HCT116 (cell line): ENCODE results near the gene ISM1. TPM values are rescaled to one million over a fixed set of nuclear protein-coding genes. Genes with fewer than 3 reads are reported as not detected.

Experiments
- ATAC-seq: fragments of 200-7000 bp; cut with Tn5 transposase; 2 replicates; pipeline ENCODE4 v1.9.1; 2020; ENCODE audit warnings: mild to moderate bottlenecking, moderate library complexity
- BruUV-seq: library from RNA; stranded (reverse); fragments of 400-500 nt; replicated peaks from 2 replicates; lab custom pipeline; 2021; lab: Mats Ljungman, UMichigan
- CTCF ChIA-PET: fragments of 300-600 bp; sonication (Branson Sonifier 250); formaldehyde crosslinking; loops from one replicate; lab custom pipeline; 2021; ENCODE audit warnings: antibody characterized with exemption; lab: Charles Lee
- POLR2A ChIA-PET: fragments of 300-600, 350-600 bp; sonication (Branson Sonifier 250); formaldehyde crosslinking; loops from one replicate; lab custom pipeline; 2021; ENCODE audit warnings: antibody characterized with exemption; lab: Charles Lee
- RAD21 ChIA-PET, 2 experiments: fragments of 300-600 bp; sonication (Branson Sonifier 250); formaldehyde crosslinking; loops; one replicate each; lab custom pipeline; 2023; ENCODE audit warnings: low total read pairs in 2 of 2; ENCODE audit not compliant: uncharacterized antibody in 2 of 2, unreplicated experiment in 2 of 2, low non-redundant PET in 1 of 2; lab: Charles Lee
- DNase-seq: peaks from one replicate; pipeline ENCODE4 v3.0.0-alpha.2; 2010; ENCODE audit warnings: low read depth, low spot score
- H2AFZ ChIP-seq: fragments of 200-600 bp; shearing (Covaris generic), sonication (generic); 2 replicates; pipeline ENCODE4 v1.6.1; 2017; ENCODE audit warnings: low read depth, mixed run types, mixed read lengths, antibody characterized with exemption, low read length; ENCODE audit not compliant: poor library complexity, severe bottlenecking
- H3K27ac ChIP-seq: 2 replicates; pipeline ENCODE4 v1.5.1; 2012; ENCODE audit warnings: low read depth, low read length
- H3K27me3 ChIP-seq: fragments of 200-600 bp; sonication (generic); 2 replicates; pipeline ENCODE4 v1.6.1; 2016; ENCODE audit warnings: mixed run types, low read length, mixed read lengths; ENCODE audit not compliant: insufficient read depth
- H3K36me3 ChIP-seq, 2 experiments: fragments of 200-500 bp in 1 of 2; fragments of 200-600 bp in 1 of 2; sonication (Bioruptor generic) in 1 of 2; sonication (generic) in 1 of 2; 2 replicates each; pipeline versions ENCODE4 v1.5.1 to v1.6.1; 2014 to 2016; ENCODE audit warnings: low read length in 2 of 2, inconsistent platforms in 1 of 2, mixed read lengths in 1 of 2, mixed run types in 1 of 2; ENCODE audit not compliant: insufficient read depth in 2 of 2, control insufficient read depth in 1 of 2
- H3K4me1 ChIP-seq, 2 experiments: fragments of 200-600 bp in 1 of 2; sonication (generic) in 1 of 2; 2 replicates each; pipeline versions ENCODE4 v1.5.1 to v1.6.1; 2012 to 2017; ENCODE audit warnings: low read length in 2 of 2, inconsistent platforms in 1 of 2, mild to moderate bottlenecking in 1 of 2, mixed read lengths in 1 of 2, mixed run types in 1 of 2, moderate library complexity in 1 of 2; ENCODE audit not compliant: insufficient read depth in 2 of 2, control insufficient read depth in 1 of 2
- H3K4me2 ChIP-seq: fragments of 200-600 bp; sonication (generic); 2 replicates; pipeline ENCODE4 v1.6.1; 2017; ENCODE audit warnings: mixed run types, low read length, mixed read lengths
- H3K4me3 ChIP-seq, 2 experiments: fragments of 200-600 bp in 1 of 2; sonication (generic) in 1 of 2; replicated peaks in 1 of 2; 2 replicates each; pipeline ENCODE4 v1.5.1; 2011 to 2016; ENCODE audit warnings: low read length in 2 of 2, control low read depth in 1 of 2, low read depth in 1 of 2, mild to moderate bottlenecking in 1 of 2, mixed read lengths in 1 of 2, mixed run types in 1 of 2
- H3K79me2 ChIP-seq: fragments of 200-600 bp; sonication (generic); 2 replicates; pipeline ENCODE4 v1.6.1; 2017; ENCODE audit warnings: mild to moderate bottlenecking, mixed run types, low read length, moderate library complexity, mixed read lengths; ENCODE audit not compliant: insufficient read depth
- H3K9ac ChIP-seq: fragments of 200-600 bp; sonication (generic); 2 replicates; pipeline ENCODE4 v1.6.1; 2016; ENCODE audit warnings: low read length, mixed read lengths
- H3K9me2 ChIP-seq: fragments of 200-600 bp; sonication (generic), shearing (Covaris generic); 2 replicates; pipeline ENCODE4 v1.6.1; 2017; ENCODE audit warnings: mixed run types, mild to moderate bottlenecking, moderate library complexity; ENCODE audit not compliant: insufficient read depth
- H3K9me3 ChIP-seq, 2 experiments: fragments of 200-500 bp in 1 of 2; fragments of 200-600 bp in 1 of 2; sonication (Bioruptor generic) in 1 of 2; sonication (generic) in 1 of 2; 2 replicates each; pipeline ENCODE4 v1.6.1; 2014 to 2017; ENCODE audit warnings: low read length in 2 of 2, mixed read lengths in 2 of 2, inconsistent platforms in 1 of 2, low read depth in 1 of 2, mild to moderate bottlenecking in 1 of 2, mixed run types in 1 of 2, moderate library complexity in 1 of 2; ENCODE audit not compliant: control insufficient read depth in 1 of 2, insufficient read depth in 1 of 2
- H4K20me1 ChIP-seq: fragments of 200-600 bp; sonication (generic), shearing (Covaris generic); 2 replicates; pipeline ENCODE4 v1.6.1; 2017; ENCODE audit warnings: mixed run types, mild to moderate bottlenecking, moderate library complexity; ENCODE audit not compliant: insufficient read depth
- ATF3 ChIP-seq: IDR thresholded peaks from 2 replicates; pipeline ENCODE4 v1.6.1; 2012
- CTCF ChIP-seq, 3 experiments: fragments of 200-600 bp in 1 of 3; sonication (generic) in 1 of 3; IDR thresholded peaks in 2 of 3; conservative IDR thresholded peaks in 1 of 3; 2 replicates each; pipeline ENCODE4 v1.5.1; 2012 to 2017; ENCODE audit warnings: low read depth in 2 of 3, low read length in 2 of 3, antibody characterized with exemption in 1 of 3, borderline replicate concordance in 1 of 3, control low read depth in 1 of 3, mild to moderate bottlenecking in 1 of 3, mixed read lengths in 1 of 3, mixed run types in 1 of 3, moderate library complexity in 1 of 3; ENCODE audit not compliant: insufficient read depth in 1 of 3
- ELF1 ChIP-seq: IDR thresholded peaks from 2 replicates; pipeline ENCODE4 v1.6.1; 2012; ENCODE audit warnings: low read depth, borderline replicate concordance
- EZH2 ChIP-seq: fragments of 200-600 bp; sonication (generic); IDR thresholded peaks from 2 replicates; pipeline ENCODE4 v1.6.1; 2017; ENCODE audit warnings: antibody characterized with exemption, mixed run types
- FOSL1 ChIP-seq: IDR thresholded peaks from 2 replicates; pipeline ENCODE4 v1.6.1; 2012; ENCODE audit warnings: low read depth
- POLR2AphosphoS5 ChIP-seq: IDR thresholded peaks from 2 replicates; pipeline ENCODE4 v1.6.1; 2011; ENCODE audit warnings: mild to moderate bottlenecking, low read depth, low read length, moderate library complexity
- RAD21 ChIP-seq: IDR thresholded peaks from 2 replicates; pipeline ENCODE4 v1.6.1; 2012; ENCODE audit warnings: low read depth, mild to moderate bottlenecking
- REST ChIP-seq: IDR thresholded peaks from 2 replicates; pipeline ENCODE4 v1.6.1; 2012; ENCODE audit warnings: low read depth
- SIN3A ChIP-seq: IDR thresholded peaks from 2 replicates; pipeline ENCODE4 v1.6.1; 2012; ENCODE audit warnings: low read depth
- SP1 ChIP-seq: IDR thresholded peaks from 2 replicates; pipeline ENCODE4 v1.6.1; 2012; ENCODE audit warnings: low read depth
- YY1 ChIP-seq: IDR thresholded peaks from 2 replicates; pipeline ENCODE4 v1.6.1; 2011; ENCODE audit warnings: low read length, low read depth, moderate library complexity, mild to moderate bottlenecking; ENCODE audit not compliant: insufficient replicate concordance; ENCODE audit errors: extremely low read depth
- ZFX ChIP-seq: fragments of 450-650 bp; IDR thresholded peaks from 2 replicates; pipeline ENCODE4 v1.6.1; 2017
- ZNF274 ChIP-seq: fragments of 200-500 bp; sonication (Bioruptor generic); IDR thresholded peaks from 2 replicates; pipeline ENCODE4 v1.6.1; 2014; ENCODE audit warnings: mild to moderate bottlenecking, low read depth, low read length, inconsistent platforms
- intact Hi-C: fragments of 100-400 bp; cut with micrococcal nuclease; formaldehyde crosslinking; loops from 2 replicates; pipeline ENCODE4 v1.10.0; 2022
- total RNA-seq: library from RNA; stranded (reverse); gene quantifications from one replicate; pipeline ENCODE4 v1.2.1, GENCODE V29; 2021; ENCODE audit not compliant: unreplicated experiment

Gene ISM1
- total RNA-seq, 1 experiment from 2014 or later = 0.37 TPM

GRCh38 chr20:13344671-13345070 is 123.6 kb downstream of the ISM1 start:
- ATAC-seq = no peak
- H3K79me2 ChIP-seq = no peaks in the 10 kb centered on the region
- peaks cover 0 to under 1% of the 10 kb centered on the region in 2 experiments; a peak in 1 of 4 replicates for H3K4me1 ChIP-seq
- H3K9me3 ChIP-seq = no peaks in the 10 kb centered on the region
- intact Hi-C loops = no loop called here
- no peak overlapping the region for H2AFZ ChIP-seq
- no peaks in the 10 kb centered on the region for H3K27me3 ChIP-seq
- TF ChIP-seq ELF1 (no peak), ZNF274 (no peak), POLR2AphosphoS5 (no peak), SIN3A (no peak), FOSL1 (no peak)
- BruUV-seq = no TSS peak
- no peaks in the 10 kb centered on the region for H3K9me2 ChIP-seq
- H3K36me3 ChIP-seq = no peaks in the 10 kb centered on the region
- no peak overlapping the region for H3K27ac ChIP-seq
- no peak overlapping the region for H3K9ac ChIP-seq
- CTCF ChIA-PET = no interaction called here
- no peaks in the 10 kb centered on the region for H4K20me1 ChIP-seq
- DNase-seq = no peak
- H3K4me2 ChIP-seq = no peak overlapping the region
- POLR2A ChIA-PET = no interaction called here
- RAD21 ChIA-PET = no interaction called here
- no peak overlapping the region for H3K4me3 ChIP-seq

GRCh38 chr20:13348311-13349234 is 127.5 kb downstream of the ISM1 start:
- RAD21 ChIA-PET = no interaction called here
- TF ChIP-seq YY1 (no peak), SP1 (no peak), REST (no peak), ATF3 (no peak), SIN3A (no peak), CTCF (IDR thresholded peaks at IDR 0.05 in 2 of 3, conservative IDR thresholded peaks at IDR 0.05 in 1 of 3; ENCODE audit: borderline replicate concordance in 1 of 3, insufficient read depth in 1 of 3, low read depth in 2 of 3, low read length in 2 of 3) (no peak), ZFX (no peak), EZH2 (no peak), ZNF274 (no peak), POLR2AphosphoS5 (no peak), RAD21 (no peak)

More at GRCh38 chr20:13348311-13349234, 127.5 kb downstream of the ISM1 start:
- BruUV-seq = no TSS peak
- Histone ChIP-seq H3K36me3 (no peaks in the 10 kb centered on the region), H3K27me3 (no peaks in the 10 kb centered on the region), H3K9me3 (no peaks in the 10 kb centered on the region), H3K4me2 (no peak overlapping the region), H3K79me2 (no peaks in the 10 kb centered on the region), H3K9ac (no peak overlapping the region), H4K20me1 (no peaks in the 10 kb centered on the region), H2AFZ (no peak overlapping the region), H3K4me3 (no peak overlapping the region), H3K4me1 (no peaks in the 10 kb centered on the region), H3K9me2 (no peaks in the 10 kb centered on the region), H3K27ac (no peak overlapping the region)
- ChIA-PET CTCF (no interaction called here), POLR2A (no interaction called here)
- DNase-seq (no peak), ATAC-seq (no peak)
- intact Hi-C loops = no loop called here
